NCI-H2196 treated with DMSO at 0.1 percent for 48 hours (cell line): Measurements from ENCODE around the gene TTC22.

Experiments
- DNase-seq: peaks from one replicate; lab custom pipeline; 2025; ENCODE audit not compliant: unreplicated experiment; lab: John Stamatoyannopoulos, UW

Gene TTC22

DNA sequence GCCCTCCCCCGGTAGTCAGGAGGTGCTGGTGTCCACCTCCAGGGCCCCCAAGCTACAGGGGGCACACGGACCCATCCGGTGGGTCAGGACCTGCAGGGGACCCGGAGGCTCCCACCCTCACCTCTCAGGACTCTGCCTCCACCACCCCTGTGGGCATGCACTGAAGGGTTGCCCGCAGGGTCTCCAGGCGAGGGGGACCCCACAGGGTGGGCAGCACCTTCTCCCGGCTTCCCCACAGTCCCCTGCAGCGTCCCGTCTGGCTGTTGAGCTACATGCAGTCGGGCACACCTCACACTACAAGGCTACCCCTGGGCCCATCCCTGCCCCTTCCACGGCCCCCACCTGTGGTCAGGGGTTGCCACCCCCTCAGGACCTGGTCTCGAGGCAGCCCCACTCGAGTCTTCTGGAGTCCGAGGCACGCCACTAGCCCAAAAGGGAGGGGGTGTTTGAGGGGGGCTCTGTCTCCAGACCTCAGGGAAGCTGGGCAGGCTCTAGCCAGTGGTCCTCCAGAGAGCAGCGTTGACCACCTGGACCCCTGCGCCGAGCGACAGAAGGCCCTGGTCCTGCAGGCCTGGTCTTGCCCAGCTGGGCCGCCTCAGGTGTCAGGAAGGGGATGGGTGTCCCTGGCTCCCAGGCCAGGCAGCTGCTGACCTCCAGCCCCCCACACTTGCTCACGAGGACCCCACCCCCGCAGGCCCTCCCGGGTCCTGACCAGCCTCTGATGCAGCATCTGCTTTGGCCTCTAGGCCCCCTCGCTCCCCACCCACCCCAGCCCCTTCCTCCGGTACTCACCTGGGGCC is 46.4 kb downstream of the TTC22 start:
- DNase-seq: no peak

DNA sequence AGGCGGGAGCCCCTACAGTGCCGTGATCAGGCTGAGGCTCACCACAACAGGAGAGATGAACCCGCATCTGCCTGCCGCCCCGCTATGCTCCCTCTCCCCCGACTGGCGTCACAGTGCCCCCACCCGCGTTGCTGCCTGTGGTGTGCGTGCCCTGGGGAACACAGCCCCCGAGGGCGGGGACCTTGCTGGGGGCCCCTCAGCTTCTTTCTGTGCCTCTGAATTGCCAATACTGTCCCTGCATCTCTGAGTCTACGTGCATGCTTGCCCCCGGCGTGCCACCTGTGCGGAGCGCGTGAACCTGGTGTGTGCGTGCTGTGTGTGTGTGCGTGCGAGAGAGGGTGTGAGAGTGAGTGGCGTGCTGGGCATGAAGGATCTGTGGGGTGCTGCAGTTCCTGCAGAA is 47.1 kb downstream of the TTC22 start:
- no peak for DNase-seq

DNA sequence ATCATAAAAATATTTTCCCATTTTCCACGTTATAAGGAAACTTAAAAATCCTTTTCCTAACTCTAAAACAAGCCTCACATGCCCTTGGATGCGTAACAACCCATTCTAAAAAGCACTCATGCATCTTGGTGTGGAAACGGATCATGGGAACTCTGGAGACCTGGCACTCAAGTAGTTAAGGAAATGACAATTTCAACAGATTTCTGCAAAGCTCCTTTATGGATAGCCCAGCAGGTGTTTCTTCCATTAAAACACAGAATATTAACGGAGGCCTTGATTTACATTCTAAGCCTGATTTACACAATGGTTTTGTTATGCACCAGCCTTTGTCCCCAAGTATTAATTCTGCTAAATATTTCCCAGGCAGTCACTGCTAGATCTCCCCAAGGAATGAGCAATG is 49.7 kb downstream of the TTC22 start:
- no peak for DNase-seq

DNA sequence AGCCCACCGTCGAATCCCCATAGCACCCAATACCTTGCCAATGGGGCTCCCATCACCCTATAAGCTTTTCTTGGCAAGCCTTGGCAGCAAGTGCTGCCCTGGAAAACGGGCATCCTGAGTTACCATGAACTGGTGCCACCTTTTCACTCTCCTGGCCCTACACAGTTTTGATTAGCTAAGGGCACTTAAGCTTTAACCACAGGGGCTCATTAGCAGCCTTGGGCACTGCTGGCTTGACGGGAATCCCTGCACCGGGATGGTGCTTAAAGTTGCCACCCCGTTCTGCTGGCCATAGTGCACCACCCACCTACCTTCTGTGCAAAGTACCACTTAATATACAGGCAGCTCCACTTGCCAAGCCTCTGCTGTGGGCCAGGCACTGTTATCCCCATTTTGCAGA is 50.5 kb downstream of the TTC22 start:
- DNase-seq: no peak

DNA sequence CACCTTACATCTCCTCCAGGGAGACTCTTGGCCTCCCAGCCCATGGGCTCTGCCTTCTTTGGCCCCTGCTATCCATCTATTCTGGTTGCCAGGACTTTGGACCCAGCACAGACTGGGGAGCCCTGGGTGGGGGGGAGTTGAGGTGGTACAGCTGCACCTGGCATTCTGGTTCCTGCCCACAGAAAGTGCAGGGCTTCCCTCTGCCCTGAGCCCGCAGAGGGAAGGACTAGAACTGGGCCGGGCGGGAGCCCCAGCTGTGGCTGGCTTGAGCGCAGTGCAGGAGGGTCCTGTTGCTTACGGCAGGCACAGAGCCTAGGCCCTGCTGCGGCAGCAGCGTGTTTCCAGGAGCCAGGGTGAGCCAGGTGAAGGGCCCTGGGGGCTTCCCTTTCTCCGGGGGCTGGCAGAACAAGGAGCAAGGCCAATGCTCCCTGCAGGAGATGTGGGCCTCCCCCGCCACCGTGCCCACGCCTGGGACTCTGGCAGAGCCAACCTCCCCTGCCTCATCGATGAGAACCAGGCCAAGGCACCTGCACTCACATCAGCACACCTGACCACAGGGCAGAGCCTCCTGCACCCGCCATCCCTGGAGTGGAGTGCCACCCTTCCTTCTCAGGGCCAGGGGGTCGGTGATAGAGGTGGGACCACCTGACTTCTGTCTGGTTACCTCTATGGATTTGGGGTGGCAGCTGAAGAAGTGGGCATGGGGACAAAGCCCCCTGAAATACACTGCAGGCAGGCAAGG is 52.9 kb downstream of the TTC22 start:
- DNase-seq: no peak

DNA sequence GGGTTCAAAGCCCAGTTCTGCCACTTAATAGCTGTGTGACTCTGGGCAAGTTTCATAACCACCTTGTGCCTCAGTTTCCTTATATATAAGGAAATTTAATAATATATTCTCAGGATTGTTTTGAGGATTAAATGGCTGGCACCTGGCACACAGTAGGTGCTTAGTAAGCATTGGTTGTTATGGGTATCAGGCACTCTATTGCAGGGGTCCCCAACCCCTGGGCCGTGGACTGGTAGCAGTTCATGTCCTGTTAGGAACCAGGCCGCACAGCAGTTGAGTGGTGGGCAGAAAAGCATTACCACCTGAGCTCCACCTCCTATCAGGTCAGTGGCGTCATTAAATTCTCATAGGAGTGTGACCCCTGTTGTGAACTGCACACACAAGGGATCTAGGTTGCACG is 55.3 kb downstream of the TTC22 start:
- no peak for DNase-seq

DNA sequence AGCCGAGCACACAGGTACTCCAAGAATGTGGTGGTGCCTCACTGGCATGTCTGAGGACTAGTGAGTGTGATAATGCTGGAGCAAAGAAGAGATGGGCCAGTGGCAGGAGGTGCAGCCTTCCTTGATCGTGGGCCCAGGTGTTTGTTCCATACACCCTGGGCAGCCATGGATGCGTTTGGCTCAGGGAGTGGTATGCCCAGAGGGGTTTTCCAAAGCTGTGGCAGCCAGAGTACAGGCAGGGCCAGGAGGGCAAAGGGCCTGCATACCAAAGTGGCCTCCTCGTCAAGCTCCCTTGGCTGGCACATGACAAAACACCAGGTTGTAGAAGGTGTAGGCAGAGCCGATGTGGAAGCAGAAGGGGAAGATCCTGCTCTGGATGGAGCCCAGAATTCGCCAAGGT is 55.8 kb downstream of the TTC22 start:
- DNase-seq: no peak

DNA sequence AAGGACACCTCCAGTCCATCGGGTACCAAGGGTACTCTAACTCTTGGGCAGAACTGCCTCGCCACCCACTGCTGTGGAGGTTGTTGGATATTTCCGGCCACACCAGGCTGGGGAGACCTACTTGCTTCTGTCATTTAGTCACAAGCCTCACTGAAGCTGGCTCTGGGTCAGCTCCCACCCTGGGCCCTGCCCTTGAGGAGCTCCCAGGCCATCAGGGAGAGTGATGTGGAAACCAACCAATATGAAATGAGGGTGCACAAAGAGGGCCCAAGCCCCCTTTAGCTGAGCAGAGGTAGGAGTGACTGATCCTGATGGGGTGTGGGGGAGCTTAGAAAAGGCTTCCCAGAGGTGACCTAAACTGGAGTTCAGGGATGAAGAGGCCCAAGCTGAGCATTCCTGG is 56.4 kb downstream of the TTC22 start:
- no peak for DNase-seq

DNA sequence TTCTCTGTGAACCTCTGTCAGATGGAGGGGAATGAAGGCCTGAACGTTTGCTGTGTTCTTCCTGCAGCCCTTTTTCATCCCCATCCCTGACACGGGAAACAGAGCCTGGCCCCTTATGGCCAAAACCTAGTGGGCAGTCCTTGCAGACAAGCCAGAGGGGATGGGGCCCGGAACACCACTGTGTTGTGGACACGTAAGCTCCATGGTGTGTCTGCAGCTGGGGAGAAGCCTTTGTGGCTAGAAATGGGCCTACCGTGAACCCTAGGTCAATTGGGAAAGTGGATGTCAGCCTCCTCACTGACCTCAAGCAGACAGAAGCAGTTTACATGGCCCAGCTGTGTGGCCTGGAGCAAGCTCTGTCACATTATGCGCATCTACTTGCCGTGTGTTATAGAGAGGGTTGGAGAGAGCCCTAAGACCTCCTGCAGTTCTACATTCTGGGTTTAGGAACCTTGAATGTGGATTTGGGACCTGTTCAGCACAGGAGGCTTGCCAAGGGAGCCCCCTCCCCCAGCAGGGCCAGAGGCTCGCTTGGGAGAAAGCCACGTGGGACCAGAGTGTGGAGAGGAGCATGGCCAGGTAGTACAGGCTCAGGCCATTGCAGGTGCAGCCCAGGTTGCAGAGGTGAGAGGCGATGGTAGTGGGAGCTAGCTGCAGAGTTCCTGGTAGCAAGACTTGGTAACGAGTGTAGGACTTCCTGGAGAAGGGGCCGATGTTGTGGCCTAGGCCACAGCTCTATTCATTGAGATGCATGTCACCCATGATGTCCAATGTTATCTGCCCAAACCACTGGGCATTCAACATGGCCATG is 57.5 kb downstream of the TTC22 start:
- DNase-seq: no peak

DNA sequence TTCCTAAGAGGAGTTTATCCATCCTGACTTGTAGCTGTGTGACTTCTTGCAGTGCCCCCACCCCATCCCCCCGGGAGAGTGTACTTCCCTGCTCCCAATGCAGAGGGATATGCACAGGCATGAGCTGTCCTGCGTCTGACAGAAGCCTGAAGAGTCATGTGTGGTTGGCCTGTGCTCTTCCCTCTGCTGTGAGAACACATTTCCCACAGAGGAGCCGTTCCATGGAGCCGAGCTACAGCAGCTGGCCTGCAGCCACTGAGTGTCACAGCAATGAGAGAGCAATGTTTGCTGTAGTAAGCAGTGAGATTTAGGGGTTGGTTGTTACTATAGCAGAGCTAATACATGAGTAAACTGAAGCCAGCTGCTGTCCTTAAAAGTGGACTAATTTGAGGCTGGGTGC is 58.8 kb downstream of the TTC22 start:
- no peak for DNase-seq

DNA sequence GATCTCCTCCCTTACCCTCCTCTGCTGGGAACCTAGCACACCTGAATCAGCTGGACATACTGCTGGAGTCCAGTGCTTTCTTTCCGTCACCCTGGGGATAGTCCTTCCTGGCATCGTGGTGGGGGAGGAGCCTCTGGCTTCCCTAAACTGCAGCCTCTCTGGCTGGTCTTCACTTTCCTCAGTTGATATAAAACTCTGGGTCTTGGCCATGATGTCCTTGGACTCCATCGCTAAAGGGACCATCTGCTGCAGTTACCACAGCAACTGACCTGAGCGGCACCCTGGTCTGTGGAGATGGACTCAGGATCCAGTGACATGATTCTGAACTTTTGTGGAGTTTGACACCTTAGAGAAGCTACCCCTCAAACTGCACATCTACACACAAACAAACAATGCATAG is 59.6 kb downstream of the TTC22 start:
- no peak for DNase-seq

DNA sequence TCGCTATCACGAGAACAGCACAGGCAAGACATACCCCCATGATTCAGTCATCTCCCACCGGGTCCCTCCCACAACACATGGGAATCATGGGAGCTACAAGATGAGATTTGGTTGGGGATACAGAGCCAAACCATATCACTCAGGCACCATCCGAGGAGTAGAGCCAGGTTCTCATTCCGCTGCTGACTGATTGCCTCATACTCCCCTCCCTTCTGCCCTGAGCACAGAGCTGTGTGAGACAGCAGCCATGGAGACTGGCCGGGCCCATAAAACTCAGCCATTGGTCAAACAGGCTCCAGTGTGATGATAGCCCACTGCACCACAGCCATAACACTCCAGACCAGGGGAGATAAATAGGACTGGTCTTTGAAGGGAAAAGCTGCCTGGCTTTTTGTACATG is 62.9 kb downstream of the TTC22 start:
- no peak for DNase-seq

DNA sequence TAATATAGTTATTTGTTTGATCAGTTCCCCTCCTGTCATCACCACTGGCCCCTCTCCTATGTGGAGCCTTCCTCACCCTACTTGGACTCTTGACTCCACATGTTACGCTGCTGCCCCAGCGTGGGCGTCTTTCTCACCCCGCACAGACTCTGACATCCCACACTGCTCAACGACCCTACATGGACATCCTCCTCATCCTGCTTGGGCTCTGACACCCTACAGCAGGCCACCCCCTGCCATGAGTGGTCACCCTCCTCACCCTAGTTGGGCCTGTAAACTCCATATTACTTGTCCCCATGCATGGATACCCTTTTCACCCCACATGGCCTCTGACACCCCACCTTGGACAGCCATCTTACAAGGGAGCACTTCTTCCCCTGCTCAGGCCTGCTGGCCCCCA is 64.4 kb downstream of the TTC22 start:
- DNase-seq: no peak
